Stimulated activated CD8-positive, alpha-beta memory T cell treated with anti-CD3 and anti-CD28 coated beads, Interleukin-15, amount 100 ng/mL, for 24 hours (primary cell): ENCODE measurements around the gene ING5.
"Not testable (repeated sequence)": the region's sequence is repeated elsewhere in the genome, so short reads cannot be mapped to it uniquely, and the experiment has no call there.

Experiments used
- DNase-seq: peaks from one replicate; pipeline ENCODE4 v3.0.0-alpha.2; 2020; ENCODE audit warnings: low read depth

Gene ING5

GRCh38 chr2:241739177-241739576 is 37.3 kb downstream of the ING5 start:
- no peak for DNase-seq

- DNase-seq = no peak
These were observed 37.8 kb downstream of the ING5 start for GRCh38 chr2:241739651-241740050.

- DNase-seq = no peak
These were observed 39.2 kb downstream of the ING5 start for GRCh38 chr2:241741016-241741415.

GRCh38 chr2:241742320-241742939 is 40.6 kb downstream of the ING5 start:
- DNase-seq = no peak

GRCh38 chr2:241743008-241743407 is 41.2 kb downstream of the ING5 start:
- DNase-seq = not testable (repeated sequence)

- no peak for DNase-seq
These were observed 41.8 kb downstream of the ING5 start for GRCh38 chr2:241743620-241744019.

GRCh38 chr2:241744028-241744754 is 42.4 kb downstream of the ING5 start:
- DNase-seq = no peak

GRCh38 chr2:241745276-241745675 is 43.4 kb downstream of the ING5 start:
- DNase-seq = no peak

- no peak for DNase-seq
These were observed 44.2 kb downstream of the ING5 start for GRCh38 chr2:241746084-241746483.

GRCh38 chr2:241748468-241749256 is 46.8 kb downstream of the ING5 start:
- DNase-seq = no peak

GRCh38 chr2:241750076-241750840 is 48.4 kb downstream of the ING5 start:
- DNase-seq = no peak

GRCh38 chr2:241751152-241751551 is 49.3 kb downstream of the ING5 start:
- DNase-seq = no peak

- no peak for DNase-seq
These were observed 49.9 kb downstream of the ING5 start for GRCh38 chr2:241751776-241752175.

- no peak for DNase-seq
These were observed 50.4 kb downstream of the ING5 start for GRCh38 chr2:241752253-241752652.

- no peak for DNase-seq
These were observed 50.9 kb downstream of the ING5 start for GRCh38 chr2:241752689-241753276.

- no peak for DNase-seq
These were observed 51.7 kb downstream of the ING5 start for GRCh38 chr2:241753493-241753892.

GRCh38 chr2:241754042-241754441 is 52.2 kb downstream of the ING5 start:
- no peak for DNase-seq

GRCh38 chr2:241755166-241755565 is 53.3 kb downstream of the ING5 start:
- no peak for DNase-seq

GRCh38 chr2:241755777-241756176 is 53.9 kb downstream of the ING5 start:
- DNase-seq = no peak

- no peak for DNase-seq
These were observed 57.4 kb downstream of the ING5 start for GRCh38 chr2:241759067-241759807.

GRCh38 chr2:241759893-241760292 is 58.1 kb downstream of the ING5 start:
- not testable (repeated sequence) for DNase-seq
